CD8-positive, alpha-beta memory T cell (primary cell): ENCODE results near the gene UBE3A. TPM values are rescaled to one million over a fixed set of nuclear protein-coding genes. Genes with fewer than 3 reads are reported as not detected.
A peak's percentile ranks its signal among the peaks of the same experiment; 100 is the strongest.

ENCODE experiments used
- CTCF ChIA-PET: fragments of 350-600 bp; sonication (Branson Sonifier 250); formaldehyde crosslinking; loops from one replicate; lab custom pipeline; 2021; ENCODE audit warnings: antibody characterized with exemption; lab: Charles Lee
- POLR2A ChIA-PET: fragments of 350-600 bp; sonication (Branson Sonifier 250); formaldehyde crosslinking; loops from one replicate; lab custom pipeline; 2021; ENCODE audit warnings: antibody characterized with exemption; lab: Charles Lee
- DNase-seq, 5 donors: peaks; one replicate each; pipeline versions ENCODE4 v3.0.0 to v3.0.0-alpha.2; 2020 to 2022; ENCODE audit warnings: mixed read lengths in 1 of 5
- H3K27ac ChIP-seq: one replicate; pipeline ENCODE4 v1.7.0; 2013; ENCODE audit warnings: low read depth, mild to moderate bottlenecking, low read length, moderate library complexity
- H3K27me3 ChIP-seq: 2 replicates; pipeline ENCODE4 v1.7.0; 2013; ENCODE audit warnings: low read length, mild to moderate bottlenecking; ENCODE audit not compliant: insufficient read depth, poor library complexity, severe bottlenecking
- H3K36me3 ChIP-seq: 2 replicates; pipeline ENCODE4 v1.7.0; 2013; ENCODE audit warnings: mild to moderate bottlenecking, low read length, moderate library complexity; ENCODE audit not compliant: insufficient read depth
- H3K4me1 ChIP-seq: 2 replicates; pipeline ENCODE4 v1.7.0; 2013; ENCODE audit warnings: mild to moderate bottlenecking, low read length, moderate library complexity; ENCODE audit not compliant: insufficient read depth
- H3K4me3 ChIP-seq: 2 replicates; pipeline ENCODE4 v1.7.0; 2013; ENCODE audit warnings: mild to moderate bottlenecking, low read length
- H3K9me3 ChIP-seq: 2 replicates; pipeline ENCODE4 v1.7.0; 2013; ENCODE audit warnings: mild to moderate bottlenecking, low read length
- H3K27ac Mint-ChIP-seq, 8 donors: one replicate each; pipeline ENCODE4 v1.8.0; 2020 to 2021; ENCODE audit warnings: mixed read lengths in 8 of 8, mild to moderate bottlenecking in 6 of 8, inconsistent platforms in 3 of 8, moderate library complexity in 3 of 8
- H3K27me3 Mint-ChIP-seq, 2 donors: one replicate each; pipeline ENCODE4 v1.8.0; 2020 to 2021; ENCODE audit warnings: mixed read lengths in 2 of 2, mild to moderate bottlenecking in 1 of 2, moderate library complexity in 1 of 2
- H3K36me3 Mint-ChIP-seq, 3 donors: one replicate each; pipeline ENCODE4 v1.8.0; 2020 to 2021; ENCODE audit warnings: mixed read lengths in 3 of 3, inconsistent platforms in 1 of 3, mild to moderate bottlenecking in 1 of 3
- H3K4me1 Mint-ChIP-seq, 3 donors: one replicate each; pipeline ENCODE4 v1.8.0; 2020 to 2021; ENCODE audit warnings: mixed read lengths in 3 of 3, inconsistent platforms in 1 of 3, mild to moderate bottlenecking in 1 of 3
- H3K4me3 Mint-ChIP-seq, 7 donors: one replicate each; pipeline ENCODE4 v1.8.0; 2020 to 2021; ENCODE audit warnings: mixed read lengths in 7 of 7, mild to moderate bottlenecking in 6 of 7, moderate library complexity in 4 of 7, inconsistent platforms in 2 of 7
- H3K9me3 Mint-ChIP-seq, 5 donors: one replicate each; pipeline ENCODE4 v1.8.0; 2020 to 2022; ENCODE audit warnings: mixed read lengths in 5 of 5, mild to moderate bottlenecking in 3 of 5, moderate library complexity in 2 of 5, inconsistent platforms in 1 of 5
- polyA plus RNA-seq: library from polyadenylated mRNA; unstranded; fragments of 300-500 nt; fragmentation: Illumina TruSeq; gene quantifications from one replicate; pipeline ENCODE4 v1.2.3, GENCODE V29; 2021
- total RNA-seq, 2 experiments: library from RNA; stranded (reverse); gene quantifications; one replicate each; pipeline ENCODE4 v1.2.3, GENCODE V29; 2021

Gene UBE3A
- total and polyA plus RNA-seq, 3 experiments from 2014 or later: 119 to 142 (median 141) TPM

GRCh38 chr15:25470230-25470629 is 31.4 kb upstream of the UBE3A start:
- CTCF ChIA-PET: interaction anchor here (1.0 kb wide), 1 partner anchor 17 kb away, joined by 3 read pairs; no protein-coding TSS in a partner anchor
- Histone ChIP-seq H3K4me3 (no peak overlapping the region), H3K9me3 (no peaks in the 10 kb centered on the region), H3K27me3 (no peaks in the 10 kb centered on the region), H3K4me1 (no peaks in the 10 kb centered on the region), H3K36me3 (no peaks in the 10 kb centered on the region), H3K27ac (no peak overlapping the region)
- H3K27ac Mint-ChIP-seq: no peak overlapping the region
- peaks cover 3 to 8% (median 5%) of the 10 kb centered on the region in 5 donors for H3K9me3 Mint-ChIP-seq
- peaks cover 15 to 22% of the 10 kb centered on the region in 2 donors for H3K27me3 Mint-ChIP-seq
- H3K36me3 Mint-ChIP-seq: no peaks in the 10 kb centered on the region
- POLR2A ChIA-PET: no interaction called here
- DNase-seq: no peak
- H3K4me3 Mint-ChIP-seq: no peak overlapping the region
- H3K4me1 Mint-ChIP-seq: no peaks in the 10 kb centered on the region

GRCh38 chr15:25469377-25469776 is 30.6 kb upstream of the UBE3A start:
- Histone ChIP-seq H3K36me3 (no peaks in the 10 kb centered on the region), H3K27ac (no peak overlapping the region), H3K4me3 (no peak overlapping the region), H3K9me3 (no peaks in the 10 kb centered on the region), H3K4me1 (no peaks in the 10 kb centered on the region), H3K27me3 (no peaks in the 10 kb centered on the region)
- ChIA-PET CTCF (interaction anchor here (1.0 kb wide), 1 partner anchor 16 kb away, joined by 3 read pairs; no protein-coding TSS in a partner anchor), POLR2A (no interaction called here)
- no peak overlapping the region for H3K4me3 Mint-ChIP-seq
- no peak for DNase-seq
- H3K27me3 Mint-ChIP-seq: peaks cover 15 to 22% of the 10 kb centered on the region in 2 donors
- H3K9me3 Mint-ChIP-seq: peaks cover 3 to 8% (median 5%) of the 10 kb centered on the region in 5 donors
- no peak overlapping the region for H3K27ac Mint-ChIP-seq
- H3K36me3 Mint-ChIP-seq: no peaks in the 10 kb centered on the region
- no peaks in the 10 kb centered on the region for H3K4me1 Mint-ChIP-seq

- no peaks in the 10 kb centered on the region for H3K4me1 ChIP-seq
- ChIA-PET POLR2A (no interaction called here), CTCF (no interaction called here)
- Mint-ChIP-seq H3K4me1 (no peaks in the 10 kb centered on the region), H3K9me3 (peaks cover 3 to 8% (median 6%) of the 10 kb centered on the region in 5 donors), H3K36me3 (no peaks in the 10 kb centered on the region), H3K27me3 (peaks cover 18 to 22% of the 10 kb centered on the region in 2 donors), H3K27ac (no peak overlapping the region), H3K4me3 (no peak overlapping the region)
- no peaks in the 10 kb centered on the region for H3K36me3 ChIP-seq
- no peak overlapping the region for H3K27ac ChIP-seq
- DNase-seq: no peak
- no peak overlapping the region for H3K4me3 ChIP-seq
- H3K9me3 ChIP-seq: no peaks in the 10 kb centered on the region
- H3K27me3 ChIP-seq: no peaks in the 10 kb centered on the region
Observed at GRCh38 chr15:25468611-25469010, 29.8 kb upstream of the UBE3A start.

- Histone ChIP-seq H3K9me3 (no peaks in the 10 kb centered on the region), H3K4me1 (no peaks in the 10 kb centered on the region), H3K27ac (no peak overlapping the region), H3K36me3 (no peaks in the 10 kb centered on the region), H3K4me3 (no peak overlapping the region), H3K27me3 (no peaks in the 10 kb centered on the region)
- peaks cover 16 to 22% of the 10 kb centered on the region in 2 donors for H3K27me3 Mint-ChIP-seq
- no peaks in the 10 kb centered on the region for H3K4me1 Mint-ChIP-seq
- H3K4me3 Mint-ChIP-seq: no peak overlapping the region
- no peak overlapping the region for H3K27ac Mint-ChIP-seq
- H3K36me3 Mint-ChIP-seq: peaks cover 0 to 3% (median 0%) of the 10 kb centered on the region in 3 donors
- CTCF ChIA-PET: no interaction called here
- peaks cover 0 to 6% (median 3%) of the 10 kb centered on the region in 5 donors for H3K9me3 Mint-ChIP-seq
- POLR2A ChIA-PET: no interaction called here
- DNase-seq: no peak
Observed at GRCh38 chr15:25465835-25466234, 27.0 kb upstream of the UBE3A start.

- no peak overlapping the region for H3K27ac ChIP-seq
- H3K27me3 ChIP-seq: no peaks in the 10 kb centered on the region
- Mint-ChIP-seq H3K9me3 (peaks cover 0 to 10% (median 3%) of the 10 kb centered on the region in 5 donors), H3K4me1 (no peaks in the 10 kb centered on the region), H3K36me3 (peaks cover 0 to 3% (median 0%) of the 10 kb centered on the region in 3 donors), H3K4me3 (no peak overlapping the region), H3K27ac (peak overlapping the region in 1 of 8 donors; percentile 6), H3K27me3 (peaks cover 16 to 22% of the 10 kb centered on the region in 2 donors)
- H3K36me3 ChIP-seq: no peaks in the 10 kb centered on the region
- H3K9me3 ChIP-seq: no peaks in the 10 kb centered on the region
- ChIA-PET CTCF (no interaction called here), POLR2A (no interaction called here)
- H3K4me1 ChIP-seq: no peaks in the 10 kb centered on the region
- no peak overlapping the region for H3K4me3 ChIP-seq
- no peak for DNase-seq
Observed at GRCh38 chr15:25464784-25465183, 26.0 kb upstream of the UBE3A start.

- H3K36me3 Mint-ChIP-seq: peaks cover 0 to 3% (median 0%) of the 10 kb centered on the region in 3 donors
- no peaks in the 10 kb centered on the region for H3K36me3 ChIP-seq
- H3K9me3 ChIP-seq: no peaks in the 10 kb centered on the region
- ChIA-PET POLR2A (no interaction called here), CTCF (no interaction called here)
- H3K4me1 ChIP-seq: no peaks in the 10 kb centered on the region
- H3K27ac Mint-ChIP-seq: no peak overlapping the region
- H3K9me3 Mint-ChIP-seq: peaks cover 0 to 10% (median 3%) of the 10 kb centered on the region in 5 donors
- no peak overlapping the region for H3K27ac ChIP-seq
- no peak overlapping the region for H3K4me3 Mint-ChIP-seq
- H3K4me3 ChIP-seq: no peak overlapping the region
- DNase-seq: no peak
- H3K27me3 ChIP-seq: no peaks in the 10 kb centered on the region
- H3K4me1 Mint-ChIP-seq: no peaks in the 10 kb centered on the region
- peaks cover 16 to 22% of the 10 kb centered on the region in 2 donors for H3K27me3 Mint-ChIP-seq
Observed at GRCh38 chr15:25464383-25464782, 25.6 kb upstream of the UBE3A start.

GRCh38 chr15:25456196-25456595 is 17.4 kb upstream of the UBE3A start:
- Histone ChIP-seq H3K27ac (no peak overlapping the region), H3K27me3 (no peaks in the 10 kb centered on the region), H3K4me1 (no peaks in the 10 kb centered on the region), H3K36me3 (no peaks in the 10 kb centered on the region), H3K4me3 (no peak overlapping the region), H3K9me3 (no peaks in the 10 kb centered on the region)
- Mint-ChIP-seq H3K36me3 (no peaks in the 10 kb centered on the region), H3K9me3 (peaks cover 3 to 9% (median 4%) of the 10 kb centered on the region in 5 donors), H3K4me1 (no peaks in the 10 kb centered on the region), H3K27me3 (peaks cover 0 to 3% of the 10 kb centered on the region in 2 donors), H3K27ac (no peak overlapping the region), H3K4me3 (peak overlapping the region in 1 of 7 donors; percentile 20)
- POLR2A ChIA-PET: no interaction called here
- CTCF ChIA-PET: no interaction called here
- DNase-seq: no peak

- H3K4me3 ChIP-seq: no peak overlapping the region
- H3K27ac Mint-ChIP-seq: peak overlapping the region in 1 of 8 donors; percentile 47
- H3K9me3 Mint-ChIP-seq: peaks cover 10 to 12% (median 10%) of the 10 kb centered on the region in 5 donors
- ChIA-PET POLR2A (no interaction called here), CTCF (no interaction called here)
- no peaks in the 10 kb centered on the region for H3K4me1 ChIP-seq
- H3K4me3 Mint-ChIP-seq: no peak overlapping the region
- peaks cover 3% of the 10 kb centered on the region in 2 donors for H3K27me3 Mint-ChIP-seq
- no peaks in the 10 kb centered on the region for H3K4me1 Mint-ChIP-seq
- no peak overlapping the region for H3K27ac ChIP-seq
- H3K27me3 ChIP-seq: no peaks in the 10 kb centered on the region
- H3K36me3 ChIP-seq: no peaks in the 10 kb centered on the region
- no peaks in the 10 kb centered on the region for H3K9me3 ChIP-seq
- no peaks in the 10 kb centered on the region for H3K36me3 Mint-ChIP-seq
- DNase-seq: no peak
Observed at GRCh38 chr15:25455226-25455625, 16.4 kb upstream of the UBE3A start.
